HepG2 (cell line): Measurements from ENCODE around the gene ARAP1. TPM values are rescaled to one million over a fixed set of nuclear protein-coding genes. Genes with fewer than 3 reads are reported as not detected.
A peak's percentile ranks its signal among the peaks of the same experiment; 100 is the strongest.

Experiments used
- ARID3A ChIP-seq: IDR thresholded peaks from 2 replicates; pipeline ENCODE4 v1.6.1; 2012; ENCODE audit warnings: low read depth, low read length, improper control_type of control experiment
- DBP ChIP-seq: sonication (generic); formaldehyde crosslinking; IDR thresholded peaks from 2 replicates; pipeline ENCODE4 v1.4.0; 2020; ENCODE audit warnings: missing genetic modification reagents; ENCODE audit errors: not compliant biosample characterization
- HNRNPL ChIP-seq: fragments of 200-400 bp; formaldehyde crosslinking; IDR thresholded peaks from 2 replicates; pipeline ENCODE4 v1.6.1; 2017; ENCODE audit warnings: mild to moderate bottlenecking, low read depth, low read length
- KDM5A ChIP-seq: fragments of 200-600 bp; sonication (generic); IDR thresholded peaks from 2 replicates; pipeline ENCODE4 v1.7.0; 2018; ENCODE audit warnings: antibody characterized with exemption, mild to moderate bottlenecking, low read length, borderline replicate concordance
- KDM5B ChIP-seq: sonication (generic); formaldehyde crosslinking; IDR thresholded peaks from 2 replicates; pipeline ENCODE4 v1.4.0; 2020; ENCODE audit warnings: missing genetic modification reagents, mild to moderate bottlenecking, borderline replicate concordance
- KLF11 ChIP-seq: IDR thresholded peaks from 2 replicates; pipeline ENCODE4 v1.6.1; 2016; ENCODE audit warnings: missing compliant biosample characterization
- MEF2D ChIP-seq: sonication (generic); formaldehyde crosslinking; IDR thresholded peaks from 2 replicates; pipeline ENCODE4 v1.5.1; 2020; ENCODE audit warnings: mild to moderate bottlenecking, missing genetic modification reagents
- MEIS2 ChIP-seq: sonication (generic); formaldehyde crosslinking; IDR thresholded peaks from 2 replicates; pipeline ENCODE4 v1.9.0; 2021; ENCODE audit warnings: mild to moderate bottlenecking, missing genetic modification reagents
- MTF1 ChIP-seq: sonication (generic); formaldehyde crosslinking; IDR thresholded peaks from 2 replicates; pipeline ENCODE4 v1.5.0; 2020; ENCODE audit warnings: missing genetic modification reagents
- NR2C2 ChIP-seq: sonication (generic); formaldehyde crosslinking; IDR thresholded peaks from 2 replicates; pipeline ENCODE4 v1.4.0; 2020; ENCODE audit warnings: missing genetic modification reagents, mild to moderate bottlenecking, moderate library complexity, borderline replicate concordance
- ONECUT2 ChIP-seq: sonication (generic); formaldehyde crosslinking; IDR thresholded peaks from 2 replicates; pipeline ENCODE4 v1.4.0; 2020; ENCODE audit warnings: missing genetic modification reagents
- POLR2AphosphoS5 ChIP-seq: IDR thresholded peaks from 2 replicates; pipeline ENCODE4 v1.6.1; 2012; ENCODE audit warnings: low read depth, low read length
- RXRB ChIP-seq: IDR thresholded peaks from 2 replicates; pipeline ENCODE4 v1.6.1; 2016; ENCODE audit warnings: borderline replicate concordance, missing genetic modification reagents, missing compliant biosample characterization
- SALL1 ChIP-seq: sonication (generic); formaldehyde crosslinking; IDR thresholded peaks from 2 replicates; pipeline ENCODE4 v1.8.0; 2022; ENCODE audit warnings: mild to moderate bottlenecking, missing genetic modification reagents
- SNRNP70 ChIP-seq: fragments of 200-400 bp; formaldehyde crosslinking; IDR thresholded peaks from 2 replicates; pipeline ENCODE4 v1.6.1; 2017; ENCODE audit warnings: mild to moderate bottlenecking, low read depth, low read length, moderate library complexity
- SRF ChIP-seq: IDR thresholded peaks from 2 replicates; pipeline ENCODE4 v1.6.1; 2011; ENCODE audit warnings: mild to moderate bottlenecking, low read depth, low read length, moderate library complexity
- TFE3 ChIP-seq: IDR thresholded peaks from 2 replicates; pipeline ENCODE4 v1.6.1; 2016
- ZIK1 ChIP-seq: sonication (generic); formaldehyde crosslinking; IDR thresholded peaks from 2 replicates; pipeline ENCODE4 v1.5.0; 2020; ENCODE audit warnings: mild to moderate bottlenecking, low read depth, missing genetic modification reagents, borderline replicate concordance
- ZNF326 ChIP-seq: sonication (generic); formaldehyde crosslinking; IDR thresholded peaks from 2 replicates; pipeline ENCODE4 v1.4.0; 2020; ENCODE audit warnings: missing genetic modification reagents, borderline replicate concordance
- ZNF350 ChIP-seq: sonication (generic); formaldehyde crosslinking; IDR thresholded peaks from 2 replicates; pipeline ENCODE4 v1.4.0; 2020; ENCODE audit warnings: mild to moderate bottlenecking, low read depth, missing genetic modification reagents, borderline replicate concordance
- ZNF550 ChIP-seq: sonication (generic); formaldehyde crosslinking; IDR thresholded peaks from 2 replicates; pipeline ENCODE4 v1.4.0; 2020; ENCODE audit warnings: mild to moderate bottlenecking, missing genetic modification reagents, borderline replicate concordance
- ZNF558 ChIP-seq: sonication (generic); formaldehyde crosslinking; IDR thresholded peaks from 2 replicates; pipeline ENCODE4 v1.9.0; 2022; ENCODE audit warnings: mild to moderate bottlenecking, missing genetic modification reagents, borderline replicate concordance
- ZNF639 ChIP-seq: conservative IDR thresholded peaks from 2 replicates; pipeline ENCODE4 v1.6.1; 2018; ENCODE audit warnings: missing genetic modification reagents
- ZNF737 ChIP-seq: sonication (generic); formaldehyde crosslinking; IDR thresholded peaks from 2 replicates; pipeline ENCODE4 v1.5.0; 2020; ENCODE audit warnings: missing genetic modification reagents, mild to moderate bottlenecking, borderline replicate concordance
- ZNF749 ChIP-seq: sonication (generic); formaldehyde crosslinking; IDR thresholded peaks from 2 replicates; pipeline ENCODE4 v1.8.0; 2022; ENCODE audit warnings: mild to moderate bottlenecking, missing genetic modification reagents, moderate library complexity, borderline replicate concordance
- ZNF772 ChIP-seq: sonication (generic); formaldehyde crosslinking; IDR thresholded peaks from 2 replicates; pipeline ENCODE4 v1.5.0; 2020; ENCODE audit warnings: mild to moderate bottlenecking, missing genetic modification reagents
- polyA plus RNA-seq, 8 experiments: library from polyadenylated mRNA; depleted of rRNA in 3 of 8; stranded (reverse) in 7 of 8; unstranded in 1 of 8; fragments of >200 nt; fragmentation: Illumina TruSeq in 4 of 8; extraction: Trizol in 4 of 8; gene quantifications; 2 replicates each; pipeline versions ENCODE4 v1.2.1 to v1.2.3, GENCODE V29; 2011 to 2016; ENCODE audit warnings: low read depth in 4 of 8, missing spikeins in 1 of 8, mixed read lengths in 1 of 8; ENCODE audit not compliant: insufficient read depth in 1 of 8
- total RNA-seq, 5 experiments: library from RNA; depleted of rRNA; stranded (reverse); fragments of >200 nt; fragmentation: Illumina TruSeq; extraction: Trizol; gene quantifications; 2 replicates each; pipeline ENCODE4 v1.2.3, GENCODE V29; 2016; ENCODE audit warnings: low read depth in 1 of 5

Gene ARAP1
- total and polyA plus RNA-seq, 2 of the 13 experiments (the other 11 are each of a cell fraction or from before 2014, with no cell fraction given): 43.2 to 55.5 TPM

GRCh38 chr11:72684236-72684912 is 67.8 kb downstream of the ARAP1 start (continued):
- TF ChIP-seq ZNF639 (CRISPR knock-in tag) (no peak), KDM5B (CRISPR knock-in tag) (no peak), ARID3A (no peak), POLR2AphosphoS5 (no peak), KLF11 (no peak), HNRNPL (no peak), ZNF326 (no peak), KDM5A (no peak), ZNF550 (CRISPR knock-in tag) (no peak), ZNF737 (no peak), ZNF749 (no peak), SALL1 (CRISPR knock-in tag) (0 out of 2 replicates have a peak, but pooled peaks have one; percentile 11), ZNF350 (CRISPR knock-in tag) (no peak), SRF (no peak), ZNF772 (no peak), ONECUT2 (CRISPR knock-in tag) (no peak), MEF2D (CRISPR knock-in tag) (no peak; the same call in 1 of the 2 replicates), MTF1 (no peak), ZNF558 (CRISPR knock-in tag) (no peak), ZIK1 (CRISPR knock-in tag) (no peak), TFE3 (no peak), SNRNP70 (no peak), RXRB (no peak), MEIS2 (CRISPR knock-in tag) (0 out of 2 replicates have a peak, but pooled peaks have one; percentile 17), NR2C2 (no peak), DBP (CRISPR knock-in tag) (no peak)
